Keratinocyte (primary cell): ENCODE results near the gene RGCC. TPM values are rescaled to one million over a fixed set of nuclear protein-coding genes. Genes with fewer than 3 reads are reported as not detected.

ENCODE experiments used
- DNase-seq: peaks from one replicate; pipeline ENCODE4 v3.0.0-alpha.2; 2011; ENCODE audit warnings: low read depth, missing footprints, low spot score
- FAIRE-seq: peaks from 2 replicates; lab custom pipeline; 2011; peaks lifted over from hg19 to GRCh38; lab: Jason Lieb, UNC
- H2AFZ ChIP-seq: 2 replicates; pipeline ENCODE4 v1.6.0; 2012; ENCODE audit warnings: low read length, control low read depth, inconsistent platforms; ENCODE audit not compliant: control insufficient read depth
- H3K27ac ChIP-seq: 2 replicates; pipeline ENCODE4 v1.5.1; 2011; ENCODE audit warnings: low read length; ENCODE audit not compliant: control insufficient read depth, insufficient read depth
- H3K27me3 ChIP-seq: 3 replicates; pipeline ENCODE4 v1.6.0; 2011; ENCODE audit warnings: low read length; ENCODE audit not compliant: control insufficient read depth, insufficient read depth; ENCODE audit errors: extremely low read depth
- H3K36me3 ChIP-seq, 2 experiments: 2 replicates in 1 of 2; 3 replicates in 1 of 2; pipeline ENCODE4 v1.5.1; 2011; ENCODE audit warnings: low read length in 2 of 2, mild to moderate bottlenecking in 1 of 2; ENCODE audit not compliant: control insufficient read depth in 2 of 2, insufficient read depth in 2 of 2; ENCODE audit errors: extremely low read depth in 1 of 2
- H3K4me1 ChIP-seq: 3 replicates; pipeline ENCODE4 v1.5.1; 2011; ENCODE audit warnings: low read length; ENCODE audit not compliant: control insufficient read depth, insufficient read depth; ENCODE audit errors: extremely low read depth
- H3K4me2 ChIP-seq: 3 replicates; pipeline ENCODE4 v1.6.0; 2011; ENCODE audit warnings: low read depth, low read length; ENCODE audit not compliant: control insufficient read depth, insufficient read depth; ENCODE audit errors: extremely low read depth
- H3K4me3 ChIP-seq, 3 experiments: fragments of 200-600 bp in 1 of 3; sonication (generic) in 1 of 3; 2 replicates in 2 of 3; 3 replicates in 1 of 3; pipeline ENCODE4 v1.5.1; 2011 to 2016; ENCODE audit warnings: low read length in 3 of 3, mild to moderate bottlenecking in 3 of 3, control low read depth in 2 of 3, inconsistent platforms in 1 of 3, low read depth in 1 of 3, mixed read lengths in 1 of 3, mixed run types in 1 of 3, moderate library complexity in 1 of 3; ENCODE audit not compliant: control insufficient read depth in 2 of 3, insufficient read depth in 2 of 3; ENCODE audit errors: extremely low read depth in 1 of 3
- H3K79me2 ChIP-seq: 2 replicates; pipeline ENCODE4 v1.6.0; 2012; ENCODE audit warnings: low read length; ENCODE audit not compliant: control insufficient read depth, insufficient read depth
- H3K9ac ChIP-seq: 3 replicates; pipeline ENCODE4 v1.6.0; 2011; ENCODE audit warnings: low read length; ENCODE audit not compliant: control insufficient read depth, insufficient read depth; ENCODE audit errors: extremely low read depth
- H3K9me1 ChIP-seq: 3 replicates; pipeline ENCODE4 v1.6.0; 2011; ENCODE audit warnings: low read length; ENCODE audit not compliant: control insufficient read depth, insufficient read depth; ENCODE audit errors: extremely low read depth
- H3K9me3 ChIP-seq: 2 replicates; pipeline ENCODE4 v1.5.1; 2012; ENCODE audit warnings: low read depth, low read length; ENCODE audit not compliant: control insufficient read depth
- H4K20me1 ChIP-seq: 3 replicates; pipeline ENCODE4 v1.6.0; 2011; ENCODE audit warnings: low read length; ENCODE audit not compliant: control insufficient read depth, insufficient read depth; ENCODE audit errors: extremely low read depth
- EZH2 ChIP-seq: IDR thresholded peaks from one replicate; pipeline ENCODE4 v1.6.1; 2012; ENCODE audit warnings: inconsistent platforms, mild to moderate bottlenecking, low read length, moderate library complexity
- dilution Hi-C: fragments of 300-500 bp; cut with MboI; formaldehyde crosslinking; loops from one replicate; pipeline ENCODE4 v1.7.0; 2020; ENCODE audit warnings: low sequenced_read_pairs; ENCODE audit not compliant: extremely low pct_ligation_motif_present
- polyA plus RNA-seq, 5 experiments: library from polyadenylated mRNA; depleted of rRNA in 3 of 5; stranded (reverse) in 3 of 5; stranded (forward) in 1 of 5; unstranded in 1 of 5; fragments of >200 nt; gene quantifications; 1 replicate in 1 of 5; 2 replicates in 3 of 5; 3 replicates in 1 of 5; pipeline versions ENCODE4 v1.2.1 to v1.2.3, GENCODE V29; 2011 to 2012; ENCODE audit warnings: missing spikeins in 2 of 5, low read depth in 1 of 5, low replicate concordance in 1 of 5
- TF ChIP-seq, protein P1 (sequence below), 3 experiments: IDR thresholded peaks in 1 of 3; conservative IDR thresholded peaks in 1 of 3; optimal IDR thresholded peaks in 1 of 3; 2 replicates in 2 of 3; 3 replicates in 1 of 3; pipeline versions ENCODE3 to v1.5.1; 2011; ENCODE audit warnings: low read length in 3 of 3, mild to moderate bottlenecking in 3 of 3, moderate library complexity in 2 of 3, control low read depth in 1 of 3, inconsistent platforms in 1 of 3; ENCODE audit not compliant: insufficient read depth in 2 of 3; ENCODE audit errors: extremely low read depth in 1 of 3

The RGCC gene
- polyA plus RNA-seq, 1 donor (not counting 4 experiments of a cell fraction or from before 2014, with no cell fraction given) = 1.5 TPM

- H3K9me1 ChIP-seq = no peaks in the 10 kb centered on the region
- H3K4me2 ChIP-seq = no peak overlapping the region
- no peaks in the 10 kb centered on the region for H3K9me3 ChIP-seq
- H2AFZ ChIP-seq = no peak overlapping the region
- no peak overlapping the region for H3K27ac ChIP-seq
- H3K36me3 ChIP-seq = no peaks in the 10 kb centered on the region
- FAIRE-seq (no peak), DNase-seq (no peak)
- H3K79me2 ChIP-seq = no peaks in the 10 kb centered on the region
- H3K9ac ChIP-seq = no peak overlapping the region
- dilution Hi-C loops = no loop called here
- H3K27me3 ChIP-seq = peaks cover 11% of the 10 kb centered on the region
- no peaks in the 10 kb centered on the region for H3K4me1 ChIP-seq
- no peak overlapping the region for H3K4me3 ChIP-seq
- no peaks in the 10 kb centered on the region for H4K20me1 ChIP-seq
- TF ChIP-seq, protein P1, sequence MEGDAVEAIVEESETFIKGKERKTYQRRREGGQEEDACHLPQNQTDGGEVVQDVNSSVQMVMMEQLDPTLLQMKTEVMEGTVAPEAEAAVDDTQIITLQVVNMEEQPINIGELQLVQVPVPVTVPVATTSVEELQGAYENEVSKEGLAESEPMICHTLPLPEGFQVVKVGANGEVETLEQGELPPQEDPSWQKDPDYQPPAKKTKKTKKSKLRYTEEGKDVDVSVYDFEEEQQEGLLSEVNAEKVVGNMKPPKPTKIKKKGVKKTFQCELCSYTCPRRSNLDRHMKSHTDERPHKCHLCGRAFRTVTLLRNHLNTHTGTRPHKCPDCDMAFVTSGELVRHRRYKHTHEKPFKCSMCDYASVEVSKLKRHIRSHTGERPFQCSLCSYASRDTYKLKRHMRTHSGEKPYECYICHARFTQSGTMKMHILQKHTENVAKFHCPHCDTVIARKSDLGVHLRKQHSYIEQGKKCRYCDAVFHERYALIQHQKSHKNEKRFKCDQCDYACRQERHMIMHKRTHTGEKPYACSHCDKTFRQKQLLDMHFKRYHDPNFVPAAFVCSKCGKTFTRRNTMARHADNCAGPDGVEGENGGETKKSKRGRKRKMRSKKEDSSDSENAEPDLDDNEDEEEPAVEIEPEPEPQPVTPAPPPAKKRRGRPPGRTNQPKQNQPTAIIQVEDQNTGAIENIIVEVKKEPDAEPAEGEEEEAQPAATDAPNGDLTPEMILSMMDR (optimal IDR thresholded peaks at IDR 0.05 in 1 of 3, IDR thresholded peaks at IDR 0.05 in 1 of 3, conservative IDR thresholded peaks at IDR 0.05 in 1 of 3; ENCODE audit: extremely low read depth in 1 of 3, insufficient read depth in 2 of 3, low read length in 3 of 3) = no peak
- no peak for TF ChIP-seq EZH2
These were observed 54.5 kb downstream of the RGCC start for GRCh38 chr13:41511827-41512226.

GRCh38 chr13:41512441-41512840 lies 55.1 kb downstream of the RGCC start:
- Histone ChIP-seq H2AFZ (no peak overlapping the region), H3K4me1 (no peaks in the 10 kb centered on the region), H3K9ac (no peak overlapping the region), H3K27me3 (peaks cover 11% of the 10 kb centered on the region), H3K4me2 (no peak overlapping the region), H3K9me1 (no peaks in the 10 kb centered on the region), H3K79me2 (no peaks in the 10 kb centered on the region), H4K20me1 (no peaks in the 10 kb centered on the region), H3K4me3 (no peak overlapping the region), H3K9me3 (no peaks in the 10 kb centered on the region), H3K27ac (no peak overlapping the region), H3K36me3 (no peaks in the 10 kb centered on the region)
- FAIRE-seq (no peak), DNase-seq (no peak)
- TF ChIP-seq, protein P1 (optimal IDR thresholded peaks at IDR 0.05 in 1 of 3, IDR thresholded peaks at IDR 0.05 in 1 of 3, conservative IDR thresholded peaks at IDR 0.05 in 1 of 3; ENCODE audit: extremely low read depth in 1 of 3, insufficient read depth in 2 of 3, low read length in 3 of 3) = no peak
- no peak for TF ChIP-seq EZH2
- dilution Hi-C loops = no loop called here
